Astrocyte (in vitro differentiated cells and primary cell): ENCODE measurements around the gene HACD1. TPM values are rescaled to one million over a fixed set of nuclear protein-coding genes. Genes with fewer than 3 reads are reported as not detected.

ENCODE experiments used
- DNase-seq: peaks from one replicate; pipeline ENCODE4 v3.0.0-alpha.2; 2010; ENCODE audit warnings: low read depth
- FAIRE-seq: peaks from 2 replicates; lab custom pipeline; 2011; peaks lifted over from hg19 to GRCh38; lab: Jason Lieb, UNC
- H2AFZ ChIP-seq: 2 replicates; pipeline ENCODE4 v1.6.0; 2012; ENCODE audit warnings: low read depth, low read length, inconsistent platforms
- H3K27ac ChIP-seq: 2 replicates; pipeline ENCODE4 v1.5.1; 2011; ENCODE audit warnings: low read depth, low read length, inconsistent platforms
- H3K27me3 ChIP-seq: 2 replicates; pipeline ENCODE4 v1.6.0; 2011; ENCODE audit warnings: low read length, inconsistent platforms; ENCODE audit not compliant: insufficient read depth
- H3K36me3 ChIP-seq: 2 replicates; pipeline ENCODE4 v1.5.1; 2011; ENCODE audit warnings: low read length, inconsistent platforms; ENCODE audit not compliant: insufficient read depth
- H3K4me1 ChIP-seq: 2 replicates; pipeline ENCODE4 v1.5.1; 2011; ENCODE audit warnings: low read length, inconsistent platforms; ENCODE audit not compliant: insufficient read depth
- H3K4me2 ChIP-seq: 2 replicates; pipeline ENCODE4 v1.6.0; 2012; ENCODE audit warnings: low read length, inconsistent platforms
- H3K4me3 ChIP-seq: 2 replicates; pipeline ENCODE4 v1.5.1; 2011; ENCODE audit warnings: low read depth, mild to moderate bottlenecking, low read length, inconsistent platforms; ENCODE audit not compliant: insufficient read depth
- H3K79me2 ChIP-seq: 2 replicates; pipeline ENCODE4 v1.6.0; 2012; ENCODE audit warnings: mild to moderate bottlenecking, low read length, inconsistent platforms; ENCODE audit not compliant: insufficient read depth
- H3K9ac ChIP-seq: 2 replicates; pipeline ENCODE4 v1.6.0; 2012; ENCODE audit warnings: mild to moderate bottlenecking, low read length, inconsistent platforms
- H3K9me3 ChIP-seq: 2 replicates; pipeline ENCODE4 v1.5.1; 2012; ENCODE audit warnings: low read depth, mild to moderate bottlenecking, low read length, inconsistent platforms; ENCODE audit not compliant: insufficient read depth
- H4K20me1 ChIP-seq: 2 replicates; pipeline ENCODE4 v1.6.0; 2012; ENCODE audit warnings: low read length, inconsistent platforms; ENCODE audit not compliant: insufficient read depth
- H3K27ac Mint-ChIP-seq: one replicate; pipeline ENCODE4 v1.8.0; 2021; ENCODE audit warnings: mild to moderate bottlenecking, mixed read lengths; ENCODE audit not compliant: unreplicated experiment
- H3K27me3 Mint-ChIP-seq: one replicate; pipeline ENCODE4 v1.8.0; 2021; ENCODE audit warnings: low read depth, mixed read lengths; ENCODE audit not compliant: unreplicated experiment
- H3K36me3 Mint-ChIP-seq: one replicate; pipeline ENCODE4 v1.8.0; 2021; ENCODE audit warnings: low read depth, mixed read lengths; ENCODE audit not compliant: unreplicated experiment
- H3K4me1 Mint-ChIP-seq: one replicate; pipeline ENCODE4 v1.8.0; 2021; ENCODE audit warnings: low read depth, mixed read lengths; ENCODE audit not compliant: unreplicated experiment
- H3K4me3 Mint-ChIP-seq: one replicate; pipeline ENCODE4 v1.8.0; 2021; ENCODE audit warnings: mild to moderate bottlenecking, moderate library complexity, mixed read lengths; ENCODE audit not compliant: unreplicated experiment
- H3K9me3 Mint-ChIP-seq: one replicate; pipeline ENCODE4 v1.8.0; 2021; ENCODE audit warnings: mild to moderate bottlenecking, mixed read lengths; ENCODE audit not compliant: unreplicated experiment
- CTCF ChIP-seq: IDR thresholded peaks from 2 replicates; pipeline ENCODE4 v1.5.1; 2011; ENCODE audit warnings: low read depth, mild to moderate bottlenecking, inconsistent platforms, low read length, moderate library complexity; ENCODE audit not compliant: insufficient read depth
- EZH2 ChIP-seq: IDR thresholded peaks from 2 replicates; pipeline ENCODE4 v1.6.1; 2012; ENCODE audit warnings: mild to moderate bottlenecking, low read length, inconsistent platforms; ENCODE audit not compliant: insufficient read depth
- total RNA-seq: library from RNA; stranded (reverse); gene quantifications from 2 replicates; pipeline ENCODE4 v1.2.1, GENCODE V29; 2021

The HACD1 gene
- total RNA-seq, 1 donor from 2014 or later = 87.7 TPM

- Mint-ChIP-seq H3K27me3 (no peaks in the 10 kb centered on the region), H3K27ac (no peak overlapping the region), H3K4me1 (peaks cover 12% of the 10 kb centered on the region), H3K4me3 (no peak overlapping the region), H3K9me3 (no peaks in the 10 kb centered on the region), H3K36me3 (peaks cover 11% of the 10 kb centered on the region)
- H3K4me1 ChIP-seq = peaks cover 11% of the 10 kb centered on the region
- peaks cover 10% of the 10 kb centered on the region for H4K20me1 ChIP-seq
- DNase-seq = no peak
- no peak overlapping the region for H3K27ac ChIP-seq
- H3K4me3 ChIP-seq = no peak overlapping the region
- H3K27me3 ChIP-seq = no peaks in the 10 kb centered on the region
- H3K4me2 ChIP-seq = no peak overlapping the region
- no peak overlapping the region for H3K9ac ChIP-seq
- peaks cover 94% of the 10 kb centered on the region for H3K79me2 ChIP-seq
- FAIRE-seq = no peak
- no peaks in the 10 kb centered on the region for H3K9me3 ChIP-seq
- peaks cover 5% of the 10 kb centered on the region for H3K36me3 ChIP-seq
- TF ChIP-seq EZH2 (no peak), CTCF (no peak)
- H2AFZ ChIP-seq = no peak overlapping the region
Observed at GRCh38 chr10:17662193-17663138, 45.3 kb upstream of the HACD1 start.

GRCh38 chr10:17661510-17661909 lies 44.3 kb upstream of the HACD1 start:
- Mint-ChIP-seq H3K4me3 (no peak overlapping the region), H3K36me3 (peaks cover 11% of the 10 kb centered on the region), H3K9me3 (no peaks in the 10 kb centered on the region), H3K4me1 (peaks cover 16% of the 10 kb centered on the region), H3K27ac (no peak overlapping the region), H3K27me3 (no peaks in the 10 kb centered on the region)
- FAIRE-seq (no peak), DNase-seq (no peak)
- H3K4me3 ChIP-seq = no peak overlapping the region
- peaks cover 5% of the 10 kb centered on the region for H3K36me3 ChIP-seq
- H3K27me3 ChIP-seq = no peaks in the 10 kb centered on the region
- no peak overlapping the region for H2AFZ ChIP-seq
- no peak overlapping the region for H3K27ac ChIP-seq
- H3K4me2 ChIP-seq = no peak overlapping the region
- H3K79me2 ChIP-seq = peaks cover 94% of the 10 kb centered on the region
- no peak overlapping the region for H3K9ac ChIP-seq
- H3K4me1 ChIP-seq = peaks cover 11% of the 10 kb centered on the region
- H4K20me1 ChIP-seq = peaks cover 18% of the 10 kb centered on the region
- H3K9me3 ChIP-seq = no peaks in the 10 kb centered on the region
- TF ChIP-seq CTCF (no peak), EZH2 (no peak)

DNA sequence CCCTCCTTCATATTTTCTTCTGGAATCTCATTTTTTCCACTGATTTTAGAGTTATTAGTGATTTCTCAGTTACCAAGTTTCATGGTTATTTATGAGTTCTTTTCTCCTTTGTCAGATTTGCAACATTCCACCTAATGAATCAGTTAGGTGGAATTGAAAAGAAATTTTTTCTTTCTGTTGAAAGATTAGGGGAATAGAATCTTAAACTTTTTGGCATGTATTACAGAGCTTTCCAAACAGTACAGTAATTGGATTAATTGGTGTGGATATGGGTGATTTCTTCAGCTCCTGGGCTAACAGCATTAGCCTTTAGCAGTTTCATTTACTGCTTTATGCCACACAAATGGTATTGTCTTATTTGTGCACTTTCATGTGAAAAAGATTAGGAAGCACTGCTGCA lies 43.7 kb upstream of the HACD1 start:
- Histone ChIP-seq H3K79me2 (peaks cover 94% of the 10 kb centered on the region), H3K4me2 (no peak overlapping the region), H3K9ac (no peak overlapping the region), H3K9me3 (no peaks in the 10 kb centered on the region), H3K4me3 (no peak overlapping the region), H2AFZ (no peak overlapping the region), H4K20me1 (peaks cover 22% of the 10 kb centered on the region), H3K27me3 (no peaks in the 10 kb centered on the region), H3K27ac (no peak overlapping the region), H3K36me3 (peaks cover 5% of the 10 kb centered on the region), H3K4me1 (peaks cover 8% of the 10 kb centered on the region)
- DNase-seq (peak; percentile 47), FAIRE-seq (peak; percentile 43)
- peaks cover 11% of the 10 kb centered on the region for H3K36me3 Mint-ChIP-seq
- peaks cover 18% of the 10 kb centered on the region for H3K4me1 Mint-ChIP-seq
- TF ChIP-seq CTCF (no peak), EZH2 (no peak)
- no peak overlapping the region for H3K4me3 Mint-ChIP-seq
- H3K9me3 Mint-ChIP-seq = no peaks in the 10 kb centered on the region
- H3K27ac Mint-ChIP-seq = no peak overlapping the region
- no peaks in the 10 kb centered on the region for H3K27me3 Mint-ChIP-seq
